Skeletal muscle satellite cell (primary cell): ENCODE data around the gene SEMA5A.
"Not testable (repeated sequence)": the region's sequence is repeated elsewhere in the genome, so short reads cannot be mapped to it uniquely, and the experiment has no call there.

Experiments used
- H3K27me3 ChIP-seq: 2 replicates; pipeline ENCODE4 v1.7.0; 2013; ENCODE audit warnings: low read length; ENCODE audit not compliant: control insufficient read depth, insufficient read depth
- H3K36me3 ChIP-seq: 2 replicates; pipeline ENCODE4 v1.7.0; 2013; ENCODE audit warnings: mild to moderate bottlenecking, control low read depth, low read length; ENCODE audit not compliant: insufficient read depth
- H3K4me1 ChIP-seq: 2 replicates; pipeline ENCODE4 v1.7.0; 2013; ENCODE audit warnings: low read length; ENCODE audit not compliant: control insufficient read depth, insufficient read depth
- H3K4me2 ChIP-seq: 2 replicates; pipeline ENCODE4 v1.7.0; 2013; ENCODE audit warnings: mild to moderate bottlenecking, low read length
- H3K4me3 ChIP-seq: 2 replicates; pipeline ENCODE4 v1.7.0; 2013; ENCODE audit warnings: low read length
- H3K9ac ChIP-seq: 2 replicates; pipeline ENCODE4 v1.7.0; 2013; ENCODE audit warnings: mild to moderate bottlenecking, low read depth, low read length, moderate library complexity
- H3K9me3 ChIP-seq: replicated peaks from 2 replicates; pipeline ENCODE4 v1.7.0; 2013; ENCODE audit warnings: mild to moderate bottlenecking, control low read depth, low read length

Gene SEMA5A

DNA sequence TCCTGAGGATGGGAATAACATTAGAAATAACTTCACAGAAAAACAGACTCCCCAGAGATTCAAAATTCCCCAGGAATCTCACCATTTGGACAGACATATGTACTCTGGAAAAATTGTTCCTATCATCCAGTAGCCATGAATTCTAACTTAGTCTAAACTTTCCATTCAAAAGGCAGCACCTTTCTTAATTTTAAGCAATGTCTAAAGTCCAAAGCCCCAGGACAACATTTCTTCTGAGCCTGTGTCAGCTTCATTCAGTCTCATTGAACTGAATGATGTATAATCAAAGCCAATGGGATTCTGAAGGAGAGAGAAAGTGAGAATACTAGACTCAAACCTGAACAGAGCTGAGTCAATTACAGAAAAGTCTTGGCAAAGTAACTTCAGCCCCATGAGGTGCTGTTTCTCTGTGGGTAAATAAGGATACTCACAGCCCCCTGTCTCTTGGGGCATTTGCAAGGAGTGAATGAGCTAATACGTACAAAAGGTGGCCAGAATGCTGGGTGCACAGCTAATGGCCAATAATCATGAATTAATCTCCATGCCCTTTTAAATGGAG is 140.6 kb downstream of the SEMA5A start:
- Histone ChIP-seq H3K9me3 (no peaks in the 10 kb centered on the region), H3K4me1 (no peaks in the 10 kb centered on the region), H3K4me2 (no peak overlapping the region), H3K27me3 (no peaks in the 10 kb centered on the region), H3K36me3 (no peaks in the 10 kb centered on the region), H3K4me3 (no peak overlapping the region), H3K9ac (no peak overlapping the region)

DNA sequence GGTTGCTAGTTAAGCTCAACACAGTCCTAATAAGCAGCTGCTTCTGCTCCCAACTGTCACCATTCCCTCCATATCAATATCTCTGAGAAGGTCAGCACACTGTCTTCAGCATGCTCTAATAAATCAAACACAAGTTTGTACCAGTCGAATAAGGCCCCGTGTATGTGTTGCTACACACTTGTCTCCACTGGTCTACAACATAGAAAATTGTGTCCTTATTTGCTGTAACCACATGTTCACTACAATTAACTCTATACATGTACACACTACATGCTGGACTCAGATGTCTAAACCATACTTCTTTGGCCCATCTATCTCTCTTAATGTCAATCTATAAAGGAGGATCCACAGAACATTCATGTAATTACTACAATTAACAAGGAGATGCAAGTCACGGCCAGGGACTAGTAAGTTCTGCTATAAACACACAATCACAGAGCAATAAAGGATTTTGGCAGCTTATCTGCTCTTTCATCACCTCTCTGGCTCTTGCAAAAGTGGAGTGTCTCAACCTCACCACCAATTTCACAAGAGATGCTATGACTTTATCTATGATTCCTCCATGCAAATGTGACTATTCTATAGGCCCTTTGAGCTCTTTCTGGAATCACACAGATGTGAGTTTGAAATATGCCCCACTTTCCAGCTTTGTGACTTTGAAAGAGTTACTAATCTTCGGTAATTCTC is 143.9 kb downstream of the SEMA5A start:
- H3K36me3 ChIP-seq: no peaks in the 10 kb centered on the region
- no peak overlapping the region for H3K9ac ChIP-seq
- no peaks in the 10 kb centered on the region for H3K27me3 ChIP-seq
- no peak overlapping the region for H3K4me2 ChIP-seq
- H3K4me1 ChIP-seq: no peaks in the 10 kb centered on the region
- H3K9me3 ChIP-seq: no peaks in the 10 kb centered on the region
- H3K4me3 ChIP-seq: no peak overlapping the region

DNA sequence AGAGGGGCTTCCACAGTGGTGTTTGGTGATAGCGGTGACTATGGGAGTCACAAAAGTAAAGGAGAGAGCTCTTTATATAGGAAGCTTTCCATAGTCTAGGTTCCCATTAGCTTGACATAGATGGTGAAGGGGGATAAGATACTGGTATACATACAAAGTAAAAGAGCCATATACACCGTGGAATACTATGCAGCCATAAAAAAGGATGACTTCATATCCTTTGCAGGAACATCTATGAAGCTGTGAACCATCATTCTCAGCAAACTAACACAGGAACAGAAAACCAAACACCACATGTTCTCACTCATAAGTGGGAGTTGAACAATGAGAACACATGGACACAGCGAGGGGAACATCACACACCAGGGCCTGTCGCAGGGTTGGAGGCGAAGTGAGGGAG is 146.1 kb downstream of the SEMA5A start:
- H3K4me1 ChIP-seq, H3K4me2 ChIP-seq, H3K9ac ChIP-seq, H3K9me3 ChIP-seq, H3K4me3 ChIP-seq, H3K36me3 ChIP-seq, H3K27me3 ChIP-seq: not testable (repeated sequence)

DNA sequence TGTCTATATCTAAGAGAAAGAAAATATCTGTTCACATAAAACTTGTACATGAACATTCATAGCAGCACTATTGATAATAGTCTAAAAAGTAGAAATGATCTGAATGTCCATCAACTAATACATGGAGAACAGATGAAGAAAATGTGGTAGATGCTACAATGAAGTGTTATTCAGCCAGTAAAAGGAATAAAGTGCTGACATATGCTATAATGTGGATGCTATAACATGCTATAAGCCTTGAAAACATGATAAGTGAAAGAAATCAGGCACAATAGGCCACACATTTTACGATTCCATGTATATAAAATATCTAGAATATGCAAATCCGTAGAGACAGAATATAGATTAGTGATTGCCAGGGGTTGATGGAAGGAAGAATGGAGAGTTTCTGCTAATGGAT is 146.8 kb downstream of the SEMA5A start:
- no peak overlapping the region for H3K4me3 ChIP-seq
- no peaks in the 10 kb centered on the region for H3K36me3 ChIP-seq
- H3K9me3 ChIP-seq: no peaks in the 10 kb centered on the region
- H3K9ac ChIP-seq: no peak overlapping the region
- H3K27me3 ChIP-seq: no peaks in the 10 kb centered on the region
- H3K4me1 ChIP-seq: no peaks in the 10 kb centered on the region
- H3K4me2 ChIP-seq: no peak overlapping the region

DNA sequence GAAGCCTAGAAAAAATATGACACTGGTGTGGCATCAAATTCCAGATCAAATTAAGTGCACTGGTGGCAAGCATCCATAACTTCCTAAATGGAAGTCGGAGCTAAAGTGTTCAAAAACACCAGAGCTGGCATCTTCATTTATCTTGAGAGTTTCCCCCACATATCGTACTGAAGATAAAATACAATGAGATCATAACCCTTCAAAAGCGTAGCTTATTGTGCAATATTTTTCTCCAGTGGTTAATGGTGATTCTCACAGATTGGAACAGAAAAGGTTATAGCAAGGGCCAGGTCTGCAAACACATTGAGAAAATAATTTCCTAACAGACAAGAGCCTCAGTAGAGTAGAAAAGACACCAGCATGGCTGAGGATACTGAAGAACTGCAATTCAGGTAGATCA is 147.6 kb downstream of the SEMA5A start:
- Histone ChIP-seq H3K27me3 (no peaks in the 10 kb centered on the region), H3K9ac (no peak overlapping the region), H3K4me1 (no peaks in the 10 kb centered on the region), H3K4me2 (no peak overlapping the region), H3K9me3 (no peaks in the 10 kb centered on the region), H3K4me3 (no peak overlapping the region), H3K36me3 (no peaks in the 10 kb centered on the region)

DNA sequence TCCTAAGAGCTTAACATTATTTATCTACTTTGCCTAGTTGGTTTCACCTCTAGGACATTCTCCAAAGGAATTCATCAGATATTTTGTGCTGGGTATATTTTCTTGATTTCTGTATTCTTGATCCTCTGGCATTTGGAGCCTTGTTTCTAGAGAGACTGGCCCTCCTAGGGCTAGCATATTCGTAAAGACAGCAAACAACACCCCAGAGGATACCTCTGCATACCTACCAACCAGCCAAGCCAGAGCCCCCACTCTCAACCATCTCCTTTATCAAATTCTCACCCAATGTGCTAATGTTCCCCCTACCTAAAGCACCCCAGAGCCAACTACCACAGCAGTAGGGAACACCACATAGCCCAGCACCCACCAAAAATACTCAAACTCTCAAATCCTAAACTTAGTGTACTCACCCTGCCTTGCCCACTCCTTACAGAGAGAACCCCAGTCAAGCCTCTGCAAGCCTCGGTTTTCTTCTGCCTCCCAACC is 149.5 kb downstream of the SEMA5A start:
- Histone ChIP-seq H3K4me2 (no peak overlapping the region), H3K36me3 (no peaks in the 10 kb centered on the region)

DNA sequence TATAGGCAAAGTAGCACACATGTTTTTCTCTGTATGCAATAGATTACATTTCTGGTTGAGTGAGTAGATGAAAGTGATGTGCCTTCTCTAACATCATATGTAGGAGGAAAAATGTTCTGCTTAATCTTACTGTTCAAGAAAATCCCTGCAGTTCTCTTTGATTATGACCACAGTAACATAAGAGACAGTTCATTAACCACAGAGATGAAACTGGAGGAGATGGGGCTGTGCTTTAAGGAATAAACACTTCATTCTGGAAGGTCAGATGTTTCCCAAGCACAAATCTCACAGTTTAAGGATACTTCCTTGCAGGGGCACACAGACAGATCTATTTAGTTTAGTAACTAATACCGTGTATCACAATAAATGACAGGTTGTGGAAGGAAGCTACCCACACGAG is 150.2 kb downstream of the SEMA5A start:
- H3K4me3 ChIP-seq: no peak overlapping the region
- no peaks in the 10 kb centered on the region for H3K4me1 ChIP-seq
- H3K4me2 ChIP-seq: no peak overlapping the region
- no peaks in the 10 kb centered on the region for H3K27me3 ChIP-seq
- no peaks in the 10 kb centered on the region for H3K36me3 ChIP-seq
- no peak overlapping the region for H3K9ac ChIP-seq
- H3K9me3 ChIP-seq: no peaks in the 10 kb centered on the region

More for the DNA sequence above, 149.5 kb downstream of the SEMA5A start:
- Histone ChIP-seq H3K27me3 (no peaks in the 10 kb centered on the region), H3K9ac (no peak overlapping the region), H3K9me3 (no peaks in the 10 kb centered on the region), H3K4me3 (no peak overlapping the region), H3K4me1 (no peaks in the 10 kb centered on the region)

DNA sequence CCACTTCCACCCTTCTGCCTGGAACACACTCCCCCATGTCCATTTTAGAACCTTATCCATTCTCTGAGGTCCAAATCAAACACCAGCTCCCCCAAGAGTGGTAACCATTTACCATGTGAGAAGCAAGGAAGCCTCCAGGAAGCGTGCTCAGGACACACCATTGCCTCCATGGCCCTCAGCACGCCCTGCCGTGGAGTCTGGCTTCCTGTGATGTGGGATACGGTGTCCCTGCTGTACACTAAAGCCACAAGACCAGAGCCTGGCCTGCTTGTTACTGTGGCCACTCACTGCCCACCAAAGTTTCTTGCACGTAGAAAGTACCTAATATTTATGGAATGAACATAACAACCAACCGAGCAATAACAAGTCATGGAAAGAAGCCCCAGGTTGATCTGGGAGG is 151.7 kb downstream of the SEMA5A start:
- Histone ChIP-seq H3K4me3 (no peak overlapping the region), H3K4me1 (no peaks in the 10 kb centered on the region), H3K36me3 (no peaks in the 10 kb centered on the region), H3K9me3 (no peaks in the 10 kb centered on the region), H3K4me2 (no peak overlapping the region), H3K9ac (no peak overlapping the region), H3K27me3 (no peaks in the 10 kb centered on the region)

DNA sequence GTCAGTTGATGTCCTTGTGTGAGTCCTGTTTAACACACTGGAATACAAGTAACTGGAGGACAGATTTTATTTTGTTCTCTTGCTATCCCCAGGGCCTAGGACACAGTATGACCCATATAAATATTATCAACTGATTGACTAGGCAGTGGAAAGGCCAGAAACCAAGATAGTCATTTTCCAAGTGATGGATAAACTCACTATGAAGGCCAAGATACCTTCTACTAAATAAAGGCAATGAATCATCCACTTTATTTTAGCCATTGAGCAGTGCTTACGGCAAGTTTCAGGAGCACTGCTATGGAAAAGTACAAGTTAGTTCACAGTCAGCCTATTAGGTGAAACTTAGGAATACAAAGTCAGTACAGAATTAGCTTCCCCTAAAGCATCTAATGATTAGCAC is 153.2 kb downstream of the SEMA5A start:
- H3K4me1 ChIP-seq: no peaks in the 10 kb centered on the region
- H3K36me3 ChIP-seq: no peaks in the 10 kb centered on the region
- H3K27me3 ChIP-seq: no peaks in the 10 kb centered on the region
- H3K9me3 ChIP-seq: no peaks in the 10 kb centered on the region
- no peak overlapping the region for H3K4me3 ChIP-seq
- no peak overlapping the region for H3K9ac ChIP-seq
- H3K4me2 ChIP-seq: no peak overlapping the region

DNA sequence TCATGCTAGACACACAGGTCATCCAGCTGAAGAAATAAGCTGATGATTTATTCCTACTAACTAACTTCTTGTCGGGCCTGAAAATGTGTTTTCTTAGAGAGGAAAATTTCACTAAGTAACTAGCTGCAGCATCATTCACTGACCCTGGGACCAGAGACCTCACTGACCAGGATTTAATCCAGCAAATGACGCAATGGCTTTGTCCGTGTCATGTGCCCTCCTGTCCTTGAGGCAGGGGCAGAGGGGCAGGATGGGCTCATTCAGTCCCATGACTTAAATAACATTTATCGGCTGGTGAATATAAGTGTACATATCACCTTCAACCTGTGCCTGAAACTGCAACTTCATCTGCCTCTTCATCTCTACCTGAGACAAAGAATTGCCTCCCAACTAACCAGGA is 154.8 kb downstream of the SEMA5A start:
- no peaks in the 10 kb centered on the region for H3K4me1 ChIP-seq
- no peak overlapping the region for H3K4me3 ChIP-seq
- H3K36me3 ChIP-seq: no peaks in the 10 kb centered on the region
- no peaks in the 10 kb centered on the region for H3K27me3 ChIP-seq
- no peak overlapping the region for H3K4me2 ChIP-seq
- no peak overlapping the region for H3K9ac ChIP-seq
- H3K9me3 ChIP-seq: no peaks in the 10 kb centered on the region

DNA sequence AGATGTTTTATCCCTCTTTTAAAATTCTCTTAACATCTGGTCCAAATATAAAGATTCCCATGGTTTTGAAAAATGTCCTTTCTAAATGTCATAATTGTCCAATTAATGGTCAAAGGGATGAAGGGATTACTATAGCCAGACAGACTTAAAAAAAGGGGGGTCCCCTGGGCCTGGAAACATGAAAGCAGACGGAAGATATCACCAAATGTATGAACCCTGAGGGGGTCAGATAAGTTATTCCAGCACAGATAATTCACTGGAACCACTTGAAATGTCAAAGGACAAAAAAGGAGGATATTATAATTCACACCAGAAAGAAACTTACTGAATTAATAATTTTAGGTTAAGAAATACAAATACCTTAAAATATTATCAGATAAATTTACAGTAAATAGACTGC is 155.8 kb downstream of the SEMA5A start:
- Histone ChIP-seq H3K4me1 (no peaks in the 10 kb centered on the region), H3K9ac (no peak overlapping the region), H3K36me3 (no peaks in the 10 kb centered on the region), H3K4me3 (no peak overlapping the region), H3K27me3 (no peaks in the 10 kb centered on the region), H3K9me3 (no peaks in the 10 kb centered on the region), H3K4me2 (no peak overlapping the region)
